Heart left ventricle (tissue), 13 donors: ENCODE measurements around the gene DDX46.

Source experiments
- CTCF ChIP-seq, 12 donors: fragments of 200-600 bp; sonication (generic) in 4 of 12; IDR thresholded peaks; one replicate each; pipeline versions ENCODE4 v1.5.0 to v1.8.0; 2018 to 2022; ENCODE audit warnings: antibody characterized with exemption in 12 of 12, mild to moderate bottlenecking in 5 of 12
- POLR2A ChIP-seq, 2 donors: fragments of 450-650 bp; IDR thresholded peaks; one replicate each; pipeline ENCODE4 v1.6.1; 2017; ENCODE audit warnings: antibody characterized with exemption in 2 of 2, mild to moderate bottlenecking in 2 of 2, moderate library complexity in 2 of 2
- donor health status: ischemic (EF 13 %, LVEDD 7.1; RV severe dilation, severe dysfunction).
- donor health status: DM: no; HTN: yes; CAD: no.
- donor health status: DM: no; HTN: no; CAD: no.
- donor health status: ischemic (EF 25% LVEDD 6.9; RV normal size, moderate dysfunction).
- donor health status: ischemic (EF 25% LVEDD 5.7; RV mildly dilated, moderate dysfunction).
- donor health status: ischemic (EF 35%, LVEDD 5.7; RV mildly dilated, moderate dysfunction).
- donor health status: nonischemic (EF 11% LVEDD 7.7; RV severe dilation, severe dysfunction).
- donor health status: DM: yes; HTN: yes; CAD: no.
- donor health status: PGD.
- donor health status: ischemic (EF 29% LVEDD 5.4; RV normal size, mild dysfunction).
- donor health status: nonischemic (EF 23%, LVEDD 6.1; RV moderate dilation, normal function).

- TF ChIP-seq CTCF (IDR thresholded peaks at IDR 0.05): no peak
- TF ChIP-seq POLR2A (IDR thresholded peaks at IDR 0.05): no peak
Measured at GRCh38 chr5:134769206-134769605, 10.6 kb downstream of the DDX46 start.
